ENCODE data around the gene TNFSF10.

DNA sequence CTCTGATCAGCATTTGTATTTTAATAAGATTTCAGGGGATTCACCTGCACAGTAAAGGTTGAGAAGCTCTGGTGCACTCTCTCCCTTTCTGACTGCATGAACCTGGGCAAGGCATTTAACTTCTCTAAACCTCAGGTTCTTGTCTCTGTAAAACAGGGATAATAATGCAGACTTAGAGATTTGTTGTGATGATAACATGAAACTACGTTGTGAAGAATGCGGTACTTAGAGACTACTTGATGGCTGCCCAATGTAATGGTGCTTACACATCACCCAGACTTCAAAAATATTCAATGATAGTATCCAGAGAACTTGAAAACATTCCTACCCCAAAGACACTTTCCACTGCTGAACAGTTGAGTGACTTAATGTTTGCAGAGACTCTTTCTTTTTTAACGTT, 19.8 kb upstream of the TNFSF10 start:
- TF ChIP-seq, protein P1, sequence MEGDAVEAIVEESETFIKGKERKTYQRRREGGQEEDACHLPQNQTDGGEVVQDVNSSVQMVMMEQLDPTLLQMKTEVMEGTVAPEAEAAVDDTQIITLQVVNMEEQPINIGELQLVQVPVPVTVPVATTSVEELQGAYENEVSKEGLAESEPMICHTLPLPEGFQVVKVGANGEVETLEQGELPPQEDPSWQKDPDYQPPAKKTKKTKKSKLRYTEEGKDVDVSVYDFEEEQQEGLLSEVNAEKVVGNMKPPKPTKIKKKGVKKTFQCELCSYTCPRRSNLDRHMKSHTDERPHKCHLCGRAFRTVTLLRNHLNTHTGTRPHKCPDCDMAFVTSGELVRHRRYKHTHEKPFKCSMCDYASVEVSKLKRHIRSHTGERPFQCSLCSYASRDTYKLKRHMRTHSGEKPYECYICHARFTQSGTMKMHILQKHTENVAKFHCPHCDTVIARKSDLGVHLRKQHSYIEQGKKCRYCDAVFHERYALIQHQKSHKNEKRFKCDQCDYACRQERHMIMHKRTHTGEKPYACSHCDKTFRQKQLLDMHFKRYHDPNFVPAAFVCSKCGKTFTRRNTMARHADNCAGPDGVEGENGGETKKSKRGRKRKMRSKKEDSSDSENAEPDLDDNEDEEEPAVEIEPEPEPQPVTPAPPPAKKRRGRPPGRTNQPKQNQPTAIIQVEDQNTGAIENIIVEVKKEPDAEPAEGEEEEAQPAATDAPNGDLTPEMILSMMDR (conservative IDR thresholded peaks at IDR 0.05) = no peak
- no peak for TF ChIP-seq EZH2 (IDR thresholded peaks at IDR 0.05; ENCODE audit: low read depth)
